Fibroblast of peridontal ligament (primary cell): ENCODE results near the gene SCN4A.

Experiments used
- DNase-seq: peaks from one replicate; pipeline ENCODE4 v3.0.0-alpha.2; 2010; ENCODE audit errors: extremely low read depth

Gene SCN4A

GRCh38 chr17:63955232-63955631 is 17.5 kb downstream of the SCN4A start:
- DNase-seq: no peak

GRCh38 chr17:63954402-63955063 is 18.2 kb downstream of the SCN4A start:
- no peak for DNase-seq

- DNase-seq: no peak
Observed at GRCh38 chr17:63950940-63951907, 21.5 kb downstream of the SCN4A start.

DNA sequence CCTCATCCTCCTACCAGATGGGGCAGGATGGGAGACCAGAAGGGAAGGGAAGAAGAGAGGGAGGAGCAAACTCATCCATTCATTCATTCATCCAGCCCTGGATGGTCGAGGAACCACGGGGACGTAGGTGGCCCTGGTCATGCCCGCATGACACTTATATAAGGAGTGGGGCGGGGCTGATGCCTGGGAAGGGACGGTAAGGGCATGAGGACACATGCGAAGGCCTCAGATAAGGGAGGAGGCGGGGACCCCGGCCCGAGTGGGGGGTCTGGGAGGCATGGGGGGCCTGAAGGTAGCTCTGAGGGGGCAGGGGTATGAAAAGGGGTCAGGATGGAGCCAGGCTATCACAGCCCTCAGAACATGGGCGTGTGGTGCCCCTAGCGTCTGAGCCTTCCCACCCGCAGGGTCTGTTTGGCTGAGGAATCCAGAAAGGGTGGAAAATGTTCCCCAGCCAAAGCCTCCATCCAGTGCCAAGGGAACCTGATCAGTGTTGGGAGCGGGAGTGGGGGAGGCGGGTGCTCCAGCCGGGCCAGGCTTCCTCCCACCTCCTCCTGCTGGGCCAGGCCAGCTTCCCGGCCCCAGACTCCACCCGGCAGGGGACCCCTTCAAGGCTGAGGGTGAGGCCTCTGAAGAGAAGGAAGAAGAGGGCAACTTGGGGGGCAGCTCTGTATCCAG is 23.0 kb downstream of the SCN4A start:
- DNase-seq: no peak

- no peak for DNase-seq
Observed at GRCh38 chr17:63948521-63948920, 24.2 kb downstream of the SCN4A start.

DNA sequence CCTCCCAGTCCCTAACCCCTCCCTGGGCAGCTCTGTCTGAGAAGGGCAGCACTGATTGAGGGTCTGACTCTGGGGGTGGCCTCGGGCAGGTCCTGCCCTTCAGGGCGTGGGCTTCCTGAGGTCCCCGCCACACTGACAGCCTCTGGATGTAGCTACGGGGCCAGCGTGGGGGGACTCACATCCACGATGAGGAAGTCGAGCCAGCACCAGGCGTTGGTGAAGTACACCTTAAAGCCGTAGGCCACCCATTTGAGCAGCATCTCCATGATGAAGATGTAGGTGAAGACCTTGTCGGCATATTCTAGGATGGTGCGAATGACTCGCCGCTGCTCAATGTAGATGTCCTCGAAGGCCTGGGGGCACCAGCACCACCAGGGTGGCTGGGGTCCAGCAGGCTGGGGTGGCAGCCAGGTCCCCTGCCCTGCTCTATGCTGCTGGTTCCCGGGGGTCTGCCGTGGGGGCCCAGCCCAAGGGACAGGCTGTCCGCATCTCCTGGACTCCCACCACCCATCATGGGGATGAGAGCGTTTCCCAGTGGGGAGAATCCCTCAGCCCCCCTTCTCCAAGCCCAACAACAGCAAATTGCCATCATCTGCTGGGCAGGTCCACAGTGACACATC is 24.9 kb downstream of the SCN4A start:
- DNase-seq: no peak

DNA sequence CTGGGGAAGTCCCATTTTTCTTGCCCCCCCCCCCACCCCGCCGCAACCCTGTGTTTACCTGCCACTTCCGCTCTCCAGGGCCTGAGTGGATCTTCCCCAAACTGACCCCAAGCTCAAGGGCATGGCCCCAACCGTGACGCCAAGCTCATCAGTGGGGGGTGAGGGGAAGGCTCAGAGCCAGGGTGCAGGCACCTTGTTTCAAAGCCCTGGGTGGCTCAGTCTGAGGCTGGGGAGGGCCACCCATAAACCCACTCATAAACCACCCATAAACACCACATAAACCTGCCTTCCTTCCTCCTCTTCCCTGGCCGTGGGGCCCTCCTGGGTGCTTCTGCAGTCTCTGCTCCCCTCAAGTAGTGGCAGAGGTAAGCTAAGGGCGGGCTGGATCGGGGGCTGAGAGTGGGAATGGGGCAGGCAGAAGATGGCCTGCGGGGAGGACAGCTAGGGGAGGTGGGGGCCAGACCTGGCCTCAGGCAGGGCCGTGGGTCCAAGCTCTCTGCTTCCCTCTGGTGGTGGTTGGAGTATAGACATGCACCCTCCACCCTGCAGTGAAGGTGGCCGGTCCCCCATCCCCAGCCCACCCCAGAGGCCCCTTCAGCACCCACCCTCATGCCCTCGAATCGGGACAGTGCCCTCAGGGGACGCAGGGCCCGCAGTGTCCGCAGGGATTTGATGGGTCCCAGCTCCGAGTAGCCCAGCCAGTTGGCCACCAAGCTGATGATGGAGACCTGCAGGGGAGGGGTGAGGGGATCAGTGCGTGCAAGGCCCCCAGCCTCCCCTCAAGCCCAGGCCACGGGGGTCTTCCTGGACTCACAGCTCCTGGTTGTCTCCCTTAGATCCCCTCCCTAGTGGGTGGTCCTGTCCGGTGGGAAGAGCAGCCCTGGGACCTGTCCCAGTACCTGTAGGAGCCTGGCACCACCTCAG is 26.0 kb downstream of the SCN4A start:
- DNase-seq: peak; percentile 16

- DNase-seq: no peak
Observed at GRCh38 chr17:63945784-63946439, 26.8 kb downstream of the SCN4A start.

GRCh38 chr17:63944736-63945499 is 27.8 kb downstream of the SCN4A start:
- no peak for DNase-seq

DNA sequence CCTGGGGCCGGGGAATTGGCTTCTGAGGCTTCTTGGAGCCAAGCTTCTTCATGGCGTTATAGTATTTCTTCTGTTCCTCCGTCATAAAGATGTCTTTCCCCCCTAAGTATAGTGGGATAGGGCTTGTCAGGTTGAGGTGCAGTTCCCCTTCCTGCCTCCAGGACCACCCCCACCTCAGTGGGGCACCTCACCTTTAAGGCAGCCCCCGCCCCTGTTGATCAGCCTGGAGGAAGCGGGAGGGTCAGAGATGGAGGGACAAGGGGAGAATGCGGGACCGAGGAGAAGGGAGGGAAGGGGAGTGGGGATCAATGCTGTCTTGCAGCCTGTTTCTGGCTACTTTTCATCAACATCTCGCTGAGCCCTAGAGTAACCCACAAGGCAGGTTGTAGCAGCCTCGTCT is 29.0 kb downstream of the SCN4A start:
- DNase-seq: no peak

DNA sequence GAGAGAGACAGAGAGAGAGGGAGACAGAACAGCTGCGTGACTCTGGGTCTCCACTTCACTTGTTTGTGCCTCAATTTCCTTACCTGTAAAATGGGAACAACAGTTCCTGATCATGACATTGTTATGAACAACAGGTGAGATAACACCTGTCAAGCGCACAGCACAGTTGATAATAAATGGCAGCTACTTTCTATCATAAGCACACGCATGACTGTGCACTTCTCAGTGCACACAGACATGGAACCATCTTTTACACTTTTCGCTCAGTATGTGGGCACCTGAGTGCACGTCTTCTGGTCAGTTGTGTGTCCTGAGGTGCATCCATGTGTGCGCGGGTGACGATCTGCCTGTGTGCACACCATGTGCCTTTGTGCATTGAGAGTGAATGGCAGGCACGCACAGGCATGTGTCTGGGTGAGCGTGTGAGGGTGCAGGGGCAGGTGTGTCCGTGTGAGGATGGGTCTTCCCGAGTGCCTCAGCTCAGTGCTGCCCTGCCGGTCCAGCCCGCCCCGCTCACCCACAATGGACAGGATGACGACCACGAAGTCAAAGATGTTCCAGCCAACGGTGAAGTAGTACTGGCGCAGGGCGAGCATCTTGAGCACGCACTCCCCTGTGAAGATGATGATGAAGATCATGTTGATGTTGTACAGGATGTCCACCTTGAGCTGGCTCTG is 30.3 kb downstream of the SCN4A start:
- no peak for DNase-seq

DNA sequence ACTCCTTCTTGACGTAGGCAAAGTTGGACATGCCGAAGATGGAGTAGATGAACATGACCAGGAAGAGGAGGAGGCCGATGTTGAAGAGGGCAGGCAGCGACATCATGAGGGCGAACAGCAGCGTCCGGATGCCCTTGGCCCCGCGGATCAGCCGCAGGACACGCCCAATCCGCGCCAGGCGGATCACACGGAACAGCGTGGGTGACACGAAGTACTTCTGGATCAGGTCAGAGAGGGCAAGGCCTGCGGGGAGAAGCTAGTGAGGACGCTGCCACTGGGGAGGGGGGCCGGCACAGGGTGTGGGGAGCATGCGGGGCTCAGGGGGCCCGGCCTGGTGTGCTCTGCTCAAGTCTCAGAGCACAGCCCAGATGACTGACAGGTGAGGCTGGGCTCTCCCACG is 31.0 kb downstream of the SCN4A start:
- DNase-seq: no peak

DNA sequence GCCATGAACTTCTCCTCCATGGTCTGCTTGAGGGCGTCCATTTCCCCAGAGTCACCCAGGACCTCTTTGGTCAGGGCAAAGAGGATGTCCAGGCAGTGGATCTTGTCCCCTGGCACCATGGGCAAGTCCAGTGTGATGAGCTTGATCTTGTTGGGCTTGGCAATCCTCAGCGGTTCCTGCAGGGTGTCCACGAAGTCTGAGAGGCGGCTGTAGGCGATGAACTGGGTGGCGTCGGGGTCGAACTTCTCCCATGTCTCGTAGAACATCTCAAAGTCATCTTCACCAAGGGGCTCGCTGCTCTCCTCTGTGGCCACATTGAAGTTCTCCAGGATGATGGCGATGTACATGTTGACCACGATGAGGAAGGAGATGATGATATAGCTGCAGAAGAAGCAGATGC is 31.6 kb downstream of the SCN4A start:
- no peak for DNase-seq

DNA sequence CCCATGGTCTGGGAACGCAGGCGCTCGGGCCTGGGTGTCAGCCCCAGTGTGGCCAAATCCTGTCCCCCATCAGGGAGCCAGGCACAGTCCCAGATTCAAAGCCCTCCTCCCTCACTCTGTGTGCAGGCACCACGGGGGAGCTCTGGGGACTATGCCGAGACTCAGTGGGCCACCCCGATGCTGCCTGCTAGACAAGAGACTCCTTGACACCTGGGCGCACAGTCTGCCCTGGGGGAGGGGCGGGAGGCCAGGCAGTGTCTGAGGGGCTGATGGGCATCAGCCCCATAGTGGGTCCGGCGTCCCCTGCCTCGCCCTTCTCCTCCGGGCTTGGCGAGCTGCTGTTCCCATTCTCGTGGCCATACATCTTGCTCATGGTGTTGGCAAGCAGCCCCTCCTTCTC is 32.1 kb downstream of the SCN4A start:
- no peak for DNase-seq

GRCh38 chr17:63939884-63940283 is 32.8 kb downstream of the SCN4A start:
- DNase-seq: no peak

DNA sequence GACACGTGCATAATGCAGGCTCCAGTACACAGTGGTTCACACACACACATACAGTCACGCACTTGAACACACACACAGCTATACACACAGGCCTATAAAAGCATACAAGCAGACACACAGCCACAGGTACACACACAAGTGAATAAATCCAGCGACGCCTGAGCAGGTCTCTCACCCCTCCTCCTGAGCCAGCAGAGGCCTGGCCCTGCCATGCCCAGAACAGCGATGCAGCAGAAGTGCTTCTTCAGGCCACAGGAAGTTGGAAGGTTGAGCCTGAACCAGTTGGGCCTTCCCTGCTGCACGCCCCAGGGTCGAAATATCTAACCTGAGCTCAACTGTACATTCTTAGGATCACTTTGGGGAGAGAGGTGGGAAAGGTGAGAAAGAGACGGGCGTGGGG is 33.3 kb downstream of the SCN4A start:
- DNase-seq: no peak

DNA sequence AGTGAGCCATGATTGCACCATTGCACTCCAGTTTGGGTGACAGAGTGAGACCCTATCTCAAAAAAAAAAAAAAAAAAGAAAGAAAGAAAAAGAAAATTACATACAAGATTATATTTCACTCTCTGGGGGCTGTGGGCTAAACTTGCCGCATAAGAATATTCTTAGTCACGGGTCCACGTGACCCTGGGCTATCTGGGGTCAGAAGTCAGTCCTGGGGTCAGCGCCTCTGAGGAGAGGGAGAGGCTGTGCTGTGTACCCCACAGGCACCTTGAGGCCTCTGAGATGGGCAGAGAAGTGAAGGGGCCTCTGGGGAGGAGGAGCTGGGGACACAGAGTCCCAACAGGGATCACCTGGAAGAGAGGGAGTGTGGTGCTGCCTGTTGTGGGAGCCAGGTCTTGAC is 34.8 kb downstream of the SCN4A start:
- no peak for DNase-seq

DNA sequence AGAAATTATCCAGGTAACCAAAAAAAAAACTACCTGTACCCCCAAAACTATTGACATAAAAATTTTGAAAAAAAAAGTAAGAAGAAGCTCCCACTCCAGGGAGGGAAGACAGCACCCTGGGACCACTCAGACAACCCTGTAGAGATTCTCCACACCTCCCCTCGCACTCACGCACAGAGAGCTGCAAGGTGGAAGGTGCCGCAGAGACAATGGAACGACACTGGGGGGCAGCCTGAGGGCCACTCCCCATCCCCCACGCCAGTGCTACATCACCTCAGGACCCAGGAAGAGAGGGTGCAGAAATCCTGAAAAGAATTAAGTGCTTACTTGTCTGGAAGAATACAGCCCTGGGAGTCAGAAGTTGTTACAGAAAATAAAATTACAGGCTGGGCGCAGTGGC is 35.4 kb downstream of the SCN4A start:
- DNase-seq: no peak
